Inferior parietal cortex (tissue), 1 donor: ENCODE measurements around the gene THEMIS.
"Not testable (repeated sequence)": the region's sequence is repeated elsewhere in the genome, so short reads cannot be mapped to it uniquely, and the experiment has no call there.

Experiments
- DNase-seq: peaks from one replicate; pipeline ENCODE4 v3.0.0-alpha.2; 2016; ENCODE audit errors: extremely low spot score

THEMIS gene

GRCh38 chr6:127796713-127797112 is 104.1 kb downstream of the THEMIS start:
- DNase-seq, result no peak

- no peak for DNase-seq
Observed at GRCh38 chr6:127794405-127794804, 106.5 kb downstream of the THEMIS start.

- DNase-seq, result no peak
Observed at GRCh38 chr6:127793396-127793795, 107.5 kb downstream of the THEMIS start.

GRCh38 chr6:127792616-127793015 is 108.2 kb downstream of the THEMIS start:
- no peak for DNase-seq

- DNase-seq, result no peak
Observed at GRCh38 chr6:127791779-127792528, 108.9 kb downstream of the THEMIS start.

- DNase-seq, result no peak
Observed at GRCh38 chr6:127790571-127790970, 110.3 kb downstream of the THEMIS start.

- DNase-seq, result no peak
Observed at GRCh38 chr6:127786109-127786508, 114.7 kb downstream of the THEMIS start.

GRCh38 chr6:127784468-127784867 is 116.4 kb downstream of the THEMIS start:
- no peak for DNase-seq

- DNase-seq, result not testable (repeated sequence)
Observed at GRCh38 chr6:127781636-127782272, 119.1 kb downstream of the THEMIS start.

- no peak for DNase-seq
Observed at GRCh38 chr6:127776320-127776719, 124.5 kb downstream of the THEMIS start.

- DNase-seq, result no peak
Observed at GRCh38 chr6:127775371-127775770, 125.5 kb downstream of the THEMIS start.

GRCh38 chr6:127768745-127769144 is 132.1 kb downstream of the THEMIS start:
- DNase-seq, result no peak

GRCh38 chr6:127768223-127768622 is 132.6 kb downstream of the THEMIS start:
- DNase-seq, result no peak

GRCh38 chr6:127765949-127766348 is 134.9 kb downstream of the THEMIS start:
- no peak for DNase-seq

GRCh38 chr6:127762284-127762683 is 138.6 kb downstream of the THEMIS start:
- no peak for DNase-seq

- DNase-seq, result no peak
Observed at GRCh38 chr6:127761084-127761483, 139.8 kb downstream of the THEMIS start.

- no peak for DNase-seq
Observed at GRCh38 chr6:127749095-127749494, 151.8 kb downstream of the THEMIS start.

GRCh38 chr6:127748290-127748689 is 152.6 kb downstream of the THEMIS start:
- no peak for DNase-seq

- DNase-seq, result no peak
Observed at GRCh38 chr6:127738423-127738822, 162.4 kb downstream of the THEMIS start.

- no peak for DNase-seq
Observed at GRCh38 chr6:127737768-127738167, 163.1 kb downstream of the THEMIS start.

- peak; percentile 88 for DNase-seq
Observed at GRCh38 chr6:127737009-127737486, 163.8 kb downstream of the THEMIS start.

GRCh38 chr6:127732927-127733326 is 167.9 kb downstream of the THEMIS start:
- no peak for DNase-seq

- DNase-seq, result no peak
Observed at GRCh38 chr6:127727260-127727953, 173.5 kb downstream of the THEMIS start.
